ENCODE data around the gene FOXP1. TPM values are rescaled to one million over a fixed set of nuclear protein-coding genes. Genes with fewer than 3 reads are reported as not detected.
"Not testable (repeated sequence)": the region's sequence is repeated elsewhere in the genome, so short reads cannot be mapped to it uniquely, and the experiment has no call there.

The FOXP1 gene
- polyA plus RNA-seq, 4 donors: 31.3 to 39.3 (median 33.6) TPM

DNA sequence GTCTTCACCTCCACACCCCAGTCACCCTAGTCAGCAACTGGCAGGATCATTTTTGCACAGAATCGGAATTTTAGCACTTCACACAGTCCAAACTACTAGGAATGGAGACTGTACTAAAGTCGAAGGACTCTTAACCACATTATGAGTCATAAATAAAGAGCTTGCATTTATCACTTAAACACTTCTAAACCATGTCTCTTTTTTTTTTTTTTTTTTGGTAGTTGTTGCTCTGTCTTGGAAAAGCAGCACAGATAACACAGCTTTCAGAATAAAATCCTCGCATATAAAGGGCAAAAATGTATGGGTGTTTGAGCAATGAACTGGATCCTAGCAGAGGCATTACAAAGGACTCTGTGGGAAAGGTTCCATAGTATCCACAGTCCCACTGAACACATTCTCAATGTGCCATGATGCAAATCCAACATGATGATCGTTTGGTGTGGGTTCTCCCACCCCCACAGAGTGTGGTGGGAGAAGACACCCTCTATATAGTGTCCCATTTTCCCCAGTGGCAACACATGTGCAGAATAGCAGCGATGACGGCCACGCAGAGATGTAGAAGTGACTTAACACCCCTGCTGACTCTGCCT is 47.1 kb downstream of the FOXP1 start:
- no peak for DNase-seq (ENCODE audit: low read depth in 4 of 4, low spot score in 3 of 4)

DNA sequence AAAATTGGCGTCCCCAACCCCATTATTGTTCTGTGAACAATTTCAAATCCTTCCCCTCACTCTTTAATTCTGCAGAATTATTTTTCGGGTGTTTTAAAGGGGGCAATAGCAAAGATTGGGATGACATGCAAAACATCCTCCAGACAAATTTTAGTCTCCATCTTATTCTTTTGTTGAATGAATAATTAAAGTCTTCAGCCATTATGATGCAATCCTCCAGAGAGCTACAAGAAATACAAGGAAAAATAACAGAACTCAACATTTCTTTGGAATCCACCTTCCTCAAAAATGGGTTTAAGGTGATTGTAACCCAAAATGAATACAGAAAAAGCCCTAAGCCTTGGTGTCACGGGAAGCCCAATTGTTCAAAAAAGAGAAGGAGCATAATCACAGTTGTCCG is 49.9 kb downstream of the FOXP1 start:
- DNase-seq (ENCODE audit: low read depth in 4 of 4, low spot score in 3 of 4): no peak

GRCh38 chr3:71532639-71533395 is 50.7 kb downstream of the FOXP1 start:
- no peak for DNase-seq (ENCODE audit: low read depth in 4 of 4, low spot score in 3 of 4)

GRCh38 chr3:71530903-71531530 is 52.5 kb downstream of the FOXP1 start:
- DNase-seq (ENCODE audit: low read depth in 4 of 4, low spot score in 3 of 4): no peak

- no peak for DNase-seq (ENCODE audit: low read depth in 4 of 4, low spot score in 3 of 4)
Observed at GRCh38 chr3:71528816-71529215, 54.7 kb downstream of the FOXP1 start.

DNA sequence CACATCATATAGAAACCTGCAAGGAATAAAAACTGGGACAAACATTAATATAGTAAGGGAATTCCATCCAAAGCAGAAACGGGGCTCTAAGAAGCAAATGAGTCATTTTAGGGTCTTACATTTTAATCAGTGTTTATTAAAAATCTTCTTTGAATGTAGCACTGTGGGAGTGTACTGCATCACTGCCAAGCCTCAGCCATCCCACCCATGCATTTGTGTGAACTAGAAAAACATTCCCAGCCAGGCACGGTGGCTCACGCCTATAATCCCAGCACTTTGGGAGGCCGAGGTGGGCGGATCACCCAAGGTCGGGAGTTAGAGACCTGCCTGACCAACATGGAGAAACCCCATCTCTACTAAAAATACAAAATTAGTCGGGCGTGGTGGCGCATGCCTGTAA is 57.1 kb downstream of the FOXP1 start:
- DNase-seq (ENCODE audit: low read depth in 4 of 4, low spot score in 3 of 4): not testable (repeated sequence)

- no peak for DNase-seq (ENCODE audit: low read depth in 4 of 4, low spot score in 3 of 4)
Observed at GRCh38 chr3:71525391-71525790, 58.1 kb downstream of the FOXP1 start.

DNA sequence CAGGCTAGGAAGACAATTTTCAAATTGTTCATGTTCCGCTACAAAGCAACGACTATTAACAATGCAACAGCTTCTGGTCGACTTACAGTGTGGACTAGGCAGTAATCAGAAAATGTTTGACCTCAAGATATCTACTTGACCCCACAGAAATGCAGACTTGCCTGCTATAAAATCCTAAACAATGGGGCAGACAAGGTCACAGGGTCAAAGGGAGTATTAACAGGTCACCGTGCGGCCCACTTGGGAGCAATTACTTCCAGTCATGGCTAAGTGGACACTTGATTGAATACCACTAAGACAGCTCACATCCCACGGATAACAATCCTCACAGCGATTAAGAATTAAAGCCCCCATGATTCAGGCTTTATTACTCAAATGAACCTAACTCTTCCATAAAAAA is 58.9 kb downstream of the FOXP1 start:
- peak in 3 of 4 donors; percentile 41 to 70 (median 53) for DNase-seq (ENCODE audit: low read depth in 4 of 4, low spot score in 3 of 4)

- no peak for DNase-seq (ENCODE audit: low read depth in 4 of 4, low spot score in 3 of 4)
Observed at GRCh38 chr3:71523628-71524027, 59.9 kb downstream of the FOXP1 start.

DNA sequence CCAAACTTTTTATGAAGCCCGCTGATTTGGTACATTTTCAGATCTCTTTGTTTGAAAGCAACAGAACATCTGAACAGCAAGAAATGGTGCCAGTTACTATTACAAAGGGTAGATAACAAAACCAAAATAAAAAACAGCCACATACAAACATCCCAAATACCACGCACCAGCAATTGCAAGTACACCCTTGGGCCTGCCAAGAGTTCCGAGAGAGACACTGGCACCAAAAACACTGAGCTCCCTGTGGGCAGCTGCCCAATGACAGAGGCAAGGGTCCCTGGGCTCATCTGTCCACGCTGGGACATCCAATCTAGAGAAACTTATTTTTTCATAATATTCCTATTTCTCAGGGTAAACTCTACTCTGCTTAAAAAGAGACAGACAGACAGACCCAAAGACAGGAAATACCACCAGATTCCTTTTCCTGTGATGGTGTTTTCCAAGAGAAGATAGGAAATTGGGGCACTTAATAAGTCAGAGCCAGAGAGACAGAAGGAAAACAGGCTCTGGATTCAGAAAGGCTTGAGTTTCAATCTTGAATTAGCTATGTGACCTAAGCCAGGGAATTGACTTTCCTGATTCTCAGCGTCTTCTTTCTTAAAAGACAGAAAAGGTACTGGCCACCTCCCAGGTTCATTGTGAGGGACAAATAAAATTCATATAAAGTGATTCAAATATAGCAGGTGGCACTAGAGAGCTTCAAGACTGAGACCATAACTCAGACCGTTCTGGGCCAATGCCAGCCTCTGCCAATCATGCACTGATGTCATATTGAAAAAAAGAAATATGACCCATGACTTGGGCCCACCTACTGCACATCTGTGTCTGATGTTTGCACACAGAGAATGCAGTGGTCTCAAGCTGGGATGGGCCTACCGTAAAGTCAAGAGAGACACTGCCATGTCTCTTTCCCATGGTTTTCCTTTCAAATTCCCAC is 61.3 kb downstream of the FOXP1 start:
- no peak for DNase-seq (ENCODE audit: low read depth in 4 of 4, low spot score in 3 of 4)

- DNase-seq (ENCODE audit: low read depth in 4 of 4, low spot score in 3 of 4): no peak
Observed at GRCh38 chr3:71521021-71521352, 62.5 kb downstream of the FOXP1 start.

- no peak for DNase-seq (ENCODE audit: low read depth in 4 of 4, low spot score in 3 of 4)
Observed at GRCh38 chr3:71520161-71521020, 63.1 kb downstream of the FOXP1 start.

- no peak for DNase-seq (ENCODE audit: low read depth in 4 of 4, low spot score in 3 of 4)
Observed at GRCh38 chr3:71518089-71518488, 65.4 kb downstream of the FOXP1 start.

DNA sequence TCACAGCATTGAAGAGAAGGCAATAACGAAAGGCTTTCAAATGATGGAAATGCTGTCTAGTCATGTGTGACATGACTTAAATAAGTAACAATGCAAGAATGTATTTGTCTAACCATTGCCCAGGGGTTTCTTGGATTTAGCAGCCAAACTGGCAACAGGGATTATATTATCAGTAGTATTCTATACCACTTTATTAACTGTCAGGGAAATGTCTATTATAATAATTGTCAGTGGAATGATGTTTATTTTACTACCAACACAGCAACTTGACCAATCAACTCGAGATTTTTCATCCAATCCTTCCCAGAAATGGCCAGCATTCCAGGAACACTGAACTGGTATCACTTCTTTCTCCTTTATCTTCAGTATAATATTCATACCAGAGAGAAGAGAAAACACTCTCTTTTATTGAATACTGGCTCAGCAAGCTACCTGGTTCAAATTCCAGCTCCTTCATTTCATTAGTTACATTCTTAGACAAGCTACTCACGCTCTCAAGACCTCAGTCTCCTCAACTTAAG is 66.2 kb downstream of the FOXP1 start:
- DNase-seq (ENCODE audit: low read depth in 4 of 4, low spot score in 3 of 4): no peak

DNA sequence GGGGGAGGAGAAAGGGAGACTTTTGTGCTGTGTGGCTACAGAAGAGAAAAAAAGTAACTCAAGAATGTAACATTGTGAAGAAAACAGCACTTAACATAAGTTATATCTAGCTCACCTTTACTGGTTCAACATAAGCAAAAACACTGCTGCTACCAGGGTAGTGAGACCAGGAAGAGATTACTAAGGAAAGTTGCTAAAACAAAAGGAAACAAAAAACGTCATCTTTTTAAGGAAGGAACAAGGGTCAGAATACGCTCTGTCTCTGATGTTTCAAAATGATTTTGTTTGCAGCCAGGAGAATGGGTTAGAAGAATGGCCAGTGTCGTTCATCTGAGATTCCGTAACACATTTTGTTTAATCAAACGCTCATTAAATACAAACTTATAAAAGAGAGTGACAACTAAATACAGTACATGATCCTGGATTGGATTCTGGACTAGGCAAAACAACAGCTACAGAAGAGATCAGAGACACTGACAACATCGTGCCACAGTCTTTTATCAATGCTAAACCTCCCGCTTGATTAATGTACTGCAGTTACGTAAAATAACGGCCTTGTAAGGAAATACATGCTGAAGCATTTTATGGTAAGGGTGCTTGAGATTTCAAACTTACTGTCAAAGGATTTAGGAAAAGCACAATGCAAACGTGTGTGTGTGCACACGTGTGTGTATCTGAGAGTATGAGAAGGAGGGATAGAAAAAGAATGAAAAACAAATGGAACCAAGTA is 67.7 kb downstream of the FOXP1 start:
- DNase-seq (ENCODE audit: low read depth in 4 of 4, low spot score in 3 of 4): no peak

GRCh38 chr3:71514621-71515020 is 68.9 kb downstream of the FOXP1 start:
- no peak for DNase-seq (ENCODE audit: low read depth in 4 of 4, low spot score in 3 of 4)

DNA sequence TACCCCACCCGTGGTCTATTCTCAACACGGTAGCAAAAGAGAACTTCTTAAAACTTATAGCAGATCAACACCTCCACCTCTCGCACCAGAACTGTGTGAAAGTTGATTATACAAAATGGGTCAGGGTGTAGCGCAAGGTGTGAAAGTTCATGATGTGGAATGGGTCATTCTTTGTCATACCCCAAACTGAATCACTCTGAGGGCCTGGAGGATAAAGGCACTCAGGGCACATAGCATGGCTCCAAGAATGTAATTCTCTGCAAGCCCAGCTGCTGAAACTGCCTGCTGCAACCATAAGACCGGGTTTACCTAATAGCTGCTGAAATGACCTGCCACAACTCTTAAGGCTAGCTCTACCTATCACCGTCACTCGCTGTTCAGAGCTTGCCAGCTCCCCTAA is 70.0 kb downstream of the FOXP1 start:
- DNase-seq (ENCODE audit: low read depth in 4 of 4, low spot score in 3 of 4): no peak

GRCh38 chr3:71513081-71513480 is 70.4 kb downstream of the FOXP1 start:
- DNase-seq (ENCODE audit: low read depth in 4 of 4, low spot score in 3 of 4): no peak

DNA sequence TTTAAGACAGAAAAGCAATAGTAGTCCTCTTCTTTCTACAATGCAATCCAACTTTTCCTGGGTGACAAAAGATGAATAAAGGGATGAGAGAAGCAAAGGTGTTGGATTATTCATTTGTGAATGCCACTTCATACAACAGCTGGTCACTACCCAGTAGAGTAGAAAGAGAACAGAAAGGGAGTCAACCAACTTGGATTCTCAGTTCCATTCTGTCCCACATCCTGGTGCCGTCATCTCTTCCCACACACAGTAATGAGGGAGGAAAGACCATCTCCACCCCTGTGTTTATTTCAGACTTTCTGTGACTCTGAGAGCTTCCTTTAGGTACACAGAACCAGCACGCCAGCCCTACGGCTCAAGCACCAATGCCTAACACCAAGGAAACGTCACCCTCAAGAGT is 71.0 kb downstream of the FOXP1 start:
- no peak for DNase-seq (ENCODE audit: low read depth in 4 of 4, low spot score in 3 of 4)
